HG02938 (cell line): ENCODE data around the gene LTO1.

Source experiments
- ATAC-seq: cut with Tn5 transposase; IDR thresholded peaks from one replicate; pipeline ENCODE4 v1.9.1; 2021; ENCODE audit warnings: mild to moderate bottlenecking, moderate library complexity; ENCODE audit not compliant: unreplicated experiment

Gene LTO1

DNA sequence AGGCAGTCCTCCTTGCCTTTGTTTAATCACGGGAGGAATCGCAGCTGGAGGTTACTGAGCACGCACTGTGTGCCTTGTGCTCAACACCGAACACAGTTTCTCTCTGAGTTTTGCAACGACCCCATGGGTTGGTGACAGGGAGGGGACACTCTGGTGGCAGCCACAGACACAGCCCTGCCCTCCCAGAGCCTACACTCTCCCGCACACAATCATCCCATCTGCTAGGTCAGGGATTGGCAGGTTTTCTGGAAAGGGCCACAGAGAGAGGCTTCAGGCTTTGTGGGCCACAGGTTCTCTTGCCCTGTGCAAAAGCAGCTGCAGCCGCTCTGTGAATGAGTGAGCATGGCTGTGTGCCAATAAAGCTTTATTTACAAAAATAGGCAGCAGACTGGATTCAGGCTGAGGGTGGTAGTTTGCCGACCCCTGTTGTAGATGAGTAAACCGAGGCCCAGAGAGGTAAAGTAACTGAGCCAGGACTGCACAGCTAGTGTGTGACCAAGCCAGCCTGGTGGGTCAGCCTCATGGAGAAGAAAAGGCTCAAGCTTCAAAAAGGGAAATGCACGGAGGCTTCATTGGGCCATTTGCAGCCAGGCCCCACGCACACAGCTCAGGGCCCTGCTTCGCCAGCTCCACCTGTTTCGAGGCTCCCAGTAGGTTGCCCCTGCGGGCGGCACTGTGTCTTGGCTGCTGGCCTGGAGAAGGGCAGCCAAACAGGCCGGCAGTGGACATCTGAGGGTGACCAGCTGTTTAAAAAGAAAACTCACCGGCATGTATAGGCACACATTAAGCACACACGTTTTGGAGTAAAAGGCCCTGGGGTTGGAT is 16.3 kb downstream of the LTO1 start:
- ATAC-seq = no peak

DNA sequence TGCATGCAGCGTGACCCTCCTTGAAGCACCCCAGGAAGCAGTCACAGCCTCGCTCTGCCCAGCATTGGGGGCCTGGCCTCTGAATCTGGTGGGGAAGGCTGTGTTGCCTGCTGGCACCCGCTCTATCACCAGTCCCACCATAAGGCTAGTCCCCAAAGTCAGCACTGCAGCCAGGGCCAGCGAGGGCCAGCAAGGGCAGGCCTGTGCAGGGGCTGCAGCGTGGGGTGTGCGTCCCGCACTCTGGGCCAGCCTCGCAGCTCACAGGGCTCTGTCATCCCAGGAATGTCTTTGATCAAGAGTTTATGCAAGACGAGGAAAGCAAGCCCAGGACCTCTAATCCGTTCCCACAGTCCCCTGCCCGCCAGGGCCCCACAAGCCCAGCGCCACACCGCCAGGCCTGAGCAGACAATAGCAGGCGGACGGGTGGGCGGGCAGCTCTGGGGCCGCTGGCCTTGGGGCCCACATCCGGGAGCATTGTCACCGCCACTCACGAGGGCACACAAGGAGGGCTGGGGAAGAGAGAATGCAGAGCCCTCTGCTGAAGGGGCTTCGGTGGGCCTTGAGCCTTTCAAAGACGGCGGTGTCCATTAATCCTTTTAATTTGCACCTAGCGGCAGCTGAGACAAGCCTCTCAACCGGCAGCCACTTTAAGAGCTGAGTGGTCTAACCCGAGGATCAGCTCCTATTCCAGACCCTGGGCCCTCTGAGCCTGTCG is 17.1 kb downstream of the LTO1 start:
- ATAC-seq = no peak

DNA sequence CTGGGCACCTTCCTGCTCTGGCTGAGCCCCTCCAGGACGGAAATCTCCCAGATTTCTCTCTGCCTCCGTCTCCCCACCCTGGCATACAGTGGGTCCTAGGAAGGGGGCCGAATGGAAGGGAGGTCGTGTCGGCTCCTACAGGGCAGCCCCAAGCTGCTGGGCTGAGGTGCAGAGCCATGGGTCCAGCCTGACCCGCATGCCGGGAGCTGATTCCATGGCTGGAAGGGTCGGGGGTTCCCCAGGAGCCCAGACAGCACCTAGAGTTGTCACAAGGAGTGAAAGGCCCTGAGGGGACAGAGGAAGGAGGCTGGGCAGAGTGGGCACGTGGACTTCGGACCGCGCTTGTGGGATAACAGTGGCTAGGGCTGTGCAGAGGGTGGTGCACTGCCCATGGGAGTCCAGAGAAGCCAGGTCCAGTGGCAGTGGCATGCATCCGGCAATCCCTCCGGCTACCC is 17.7 kb downstream of the LTO1 start:
- no peak for ATAC-seq

DNA sequence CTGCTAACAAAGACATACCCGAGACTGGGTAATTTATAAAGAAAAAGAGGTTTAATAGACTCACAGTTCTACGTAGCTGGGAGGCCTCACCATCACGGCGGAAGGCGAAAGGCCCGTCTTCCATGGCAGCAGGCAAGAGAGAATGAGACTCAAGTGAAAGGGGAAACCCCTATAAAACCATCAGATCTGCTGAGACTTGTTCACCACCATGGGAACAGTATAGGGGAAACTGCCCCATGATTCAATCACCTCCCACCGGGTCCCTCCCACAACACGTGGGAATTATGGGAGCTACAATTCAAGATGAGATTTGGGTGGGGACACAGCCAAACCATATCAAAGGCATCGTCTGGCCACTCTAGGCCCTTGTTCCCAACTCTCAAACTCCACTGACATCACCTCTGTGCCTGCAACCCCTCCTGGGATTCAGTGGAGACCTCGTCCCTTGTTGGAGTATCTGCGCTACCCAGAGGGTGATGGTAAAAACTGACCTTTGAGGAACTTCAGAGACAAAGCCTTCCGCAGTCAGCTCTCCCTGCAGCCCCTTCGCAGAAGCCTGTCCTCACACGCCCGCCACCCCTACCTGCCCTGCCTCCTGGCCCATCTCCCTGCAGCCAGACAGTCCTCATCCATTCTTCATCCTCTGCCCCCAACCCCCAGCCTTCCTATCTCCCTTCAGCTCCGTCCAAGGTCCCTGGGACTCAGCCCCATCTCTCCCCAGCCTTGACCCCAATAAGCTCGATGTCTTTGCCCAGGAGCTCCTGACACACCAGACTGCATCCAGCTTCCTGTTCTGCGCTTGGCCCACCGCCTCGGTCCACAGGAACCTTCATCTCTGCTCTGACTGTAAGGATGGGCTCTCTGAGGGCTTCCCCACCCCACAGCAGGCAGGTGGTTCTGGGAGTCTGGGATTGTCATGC is 18.4 kb downstream of the LTO1 start:
- ATAC-seq = no peak

DNA sequence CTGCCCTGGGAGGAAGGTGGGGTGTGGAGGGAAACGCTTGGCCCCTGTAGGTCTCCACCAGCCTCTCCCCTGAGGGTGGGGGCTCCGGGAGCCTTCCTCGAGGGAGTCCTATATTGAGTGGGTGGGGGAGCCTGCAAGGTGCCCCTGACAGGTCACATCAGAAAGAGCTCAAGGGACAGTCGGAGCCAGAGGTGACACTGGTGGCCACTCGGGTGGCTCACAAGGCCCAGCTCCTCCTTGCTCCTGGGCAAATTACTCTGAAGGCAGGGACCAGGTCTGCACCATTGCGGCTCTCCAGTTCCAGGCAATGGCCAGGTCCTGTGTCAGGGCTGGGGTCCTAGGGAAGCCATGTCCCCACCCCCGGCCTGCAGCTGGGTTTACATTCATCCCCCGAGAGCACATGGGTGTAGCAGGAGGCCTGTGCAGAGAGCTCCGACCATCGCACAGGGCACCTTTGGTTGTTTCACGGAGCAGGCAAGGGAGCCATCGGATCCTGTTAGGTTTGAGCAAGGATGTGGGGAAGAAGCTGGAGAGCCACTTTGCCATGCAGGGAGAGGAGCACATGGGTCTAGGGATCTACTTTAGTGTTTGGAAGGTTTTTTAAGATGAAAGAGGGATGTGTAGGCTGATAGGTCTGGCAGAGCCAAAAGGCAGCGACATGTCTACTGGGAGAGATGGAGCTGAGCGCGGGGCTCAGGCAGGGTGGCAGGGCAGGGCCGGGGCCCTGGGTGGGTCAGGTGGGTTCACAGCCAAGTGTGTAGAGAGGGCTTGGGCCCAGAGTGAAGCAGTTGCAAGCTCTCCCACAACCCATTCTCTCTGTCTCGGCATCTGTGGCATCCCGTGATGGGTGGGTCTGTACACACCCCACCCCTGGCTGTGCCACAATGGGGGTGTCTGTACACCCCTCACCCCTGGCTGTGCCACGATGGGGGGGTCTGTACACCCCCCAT is 19.4 kb downstream of the LTO1 start:
- no peak for ATAC-seq

DNA sequence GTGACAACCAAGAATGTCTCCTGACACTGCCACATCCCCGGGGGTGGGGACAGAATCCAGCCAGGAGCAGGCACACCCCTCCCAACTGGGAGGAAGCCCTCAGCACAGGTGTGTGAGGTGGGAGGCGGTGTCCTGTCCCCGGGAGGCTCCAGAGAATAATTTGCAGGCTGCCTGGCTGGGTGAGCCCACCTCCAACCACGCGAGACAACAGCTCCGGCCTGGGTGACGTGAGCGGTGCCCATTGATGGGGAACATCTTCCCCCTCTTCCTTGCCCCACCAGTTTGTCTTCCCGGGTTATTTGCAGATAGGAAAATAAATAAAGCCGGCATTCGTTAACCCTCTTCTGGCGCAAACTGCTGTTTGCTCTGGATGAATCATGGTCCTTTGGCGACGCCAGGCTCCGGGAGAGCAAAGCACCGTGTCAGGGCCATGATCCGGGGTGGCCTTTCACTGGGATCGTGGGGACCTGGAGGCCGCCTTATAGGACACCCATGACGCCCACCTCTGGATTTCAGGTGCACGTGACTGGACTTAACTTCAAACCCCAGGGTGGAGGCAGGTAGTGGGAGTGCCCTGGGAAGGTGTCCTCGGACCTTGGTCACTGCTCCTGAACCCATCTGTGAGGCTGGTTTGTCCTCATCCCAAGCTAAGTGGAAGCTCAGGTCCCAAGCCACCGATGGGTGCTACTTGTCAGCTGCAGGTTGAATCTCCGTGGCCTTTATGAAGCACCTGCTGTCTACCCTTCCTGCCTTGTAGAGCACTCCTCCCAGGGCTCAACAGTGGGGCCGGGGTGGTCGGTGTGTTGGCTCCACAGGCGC is 20.3 kb downstream of the LTO1 start:
- ATAC-seq = no peak

DNA sequence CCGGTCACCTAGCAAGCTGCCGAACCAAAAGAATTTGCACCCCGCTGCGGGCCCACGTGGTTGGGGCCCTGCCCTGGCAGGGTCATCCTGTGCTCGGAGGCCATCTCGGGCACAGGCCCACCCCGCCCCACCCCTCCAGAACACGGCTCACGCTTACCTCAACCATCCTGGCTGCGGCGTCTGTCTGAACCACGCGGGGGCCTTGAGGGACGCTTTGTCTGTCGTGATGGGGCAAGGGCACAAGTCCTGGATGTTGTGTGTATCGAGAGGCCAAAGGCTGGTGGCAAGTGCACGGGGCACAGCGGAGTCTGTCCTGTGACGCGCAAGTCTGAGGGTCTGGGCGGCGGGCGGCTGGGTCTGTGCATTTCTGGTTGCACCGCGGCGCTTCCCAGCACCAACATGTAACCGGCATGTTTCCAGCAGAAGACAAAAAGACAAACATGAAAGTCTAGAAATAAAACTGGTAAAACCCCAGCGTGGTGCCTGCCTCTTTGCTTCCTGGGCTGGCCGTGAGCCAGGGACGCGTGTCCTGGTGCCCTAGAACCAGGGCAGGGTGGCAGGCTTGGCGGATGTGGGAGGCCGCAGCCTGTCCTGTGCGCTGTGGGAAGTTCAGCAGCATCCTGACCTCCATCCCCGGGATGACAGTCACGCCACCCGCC is 21.0 kb downstream of the LTO1 start:
- no peak for ATAC-seq

DNA sequence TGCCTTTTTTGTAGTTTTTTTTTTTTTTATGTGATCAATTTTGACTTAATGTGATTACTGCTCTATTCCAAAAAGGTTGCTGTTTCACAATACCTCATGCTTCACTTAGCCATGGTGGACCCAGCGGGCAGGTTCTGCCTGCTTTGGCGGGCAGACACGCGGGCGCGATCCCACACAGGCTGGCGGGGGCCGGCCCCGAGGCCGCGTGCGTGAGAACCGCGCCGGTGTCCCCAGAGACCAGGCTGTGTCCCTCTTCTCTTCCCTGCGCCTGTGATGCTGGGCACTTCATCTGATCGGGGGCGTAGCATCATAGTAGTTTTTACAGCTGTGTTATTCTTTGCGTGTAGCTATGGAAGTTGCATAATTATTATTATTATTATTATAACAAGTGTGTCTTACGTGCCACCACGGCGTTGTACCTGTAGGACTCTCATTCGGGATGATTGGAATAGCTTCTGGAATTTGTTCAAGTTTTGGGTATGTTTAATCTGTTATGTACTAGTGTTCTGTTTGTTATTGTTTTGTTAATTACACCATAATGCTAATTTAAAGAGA is 21.7 kb downstream of the LTO1 start:
- no peak for ATAC-seq

DNA sequence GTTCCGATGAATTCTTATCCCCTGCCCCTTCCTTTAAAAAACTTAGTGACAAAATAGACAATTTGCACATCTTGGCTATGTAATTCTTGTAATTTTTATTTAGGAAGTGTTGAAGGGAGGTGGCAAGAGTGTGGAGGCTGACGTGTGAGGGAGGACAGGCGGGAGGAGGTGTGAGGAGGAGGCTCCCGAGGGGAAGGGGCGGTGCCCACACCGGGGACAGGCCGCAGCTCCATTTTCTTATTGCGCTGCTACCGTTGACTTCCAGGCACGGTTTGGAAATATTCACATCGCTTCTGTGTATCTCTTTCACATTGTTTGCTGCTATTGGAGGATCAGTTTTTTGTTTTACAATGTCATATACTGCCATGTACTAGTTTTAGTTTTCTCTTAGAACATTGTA is 22.2 kb downstream of the LTO1 start:
- ATAC-seq = no peak

DNA sequence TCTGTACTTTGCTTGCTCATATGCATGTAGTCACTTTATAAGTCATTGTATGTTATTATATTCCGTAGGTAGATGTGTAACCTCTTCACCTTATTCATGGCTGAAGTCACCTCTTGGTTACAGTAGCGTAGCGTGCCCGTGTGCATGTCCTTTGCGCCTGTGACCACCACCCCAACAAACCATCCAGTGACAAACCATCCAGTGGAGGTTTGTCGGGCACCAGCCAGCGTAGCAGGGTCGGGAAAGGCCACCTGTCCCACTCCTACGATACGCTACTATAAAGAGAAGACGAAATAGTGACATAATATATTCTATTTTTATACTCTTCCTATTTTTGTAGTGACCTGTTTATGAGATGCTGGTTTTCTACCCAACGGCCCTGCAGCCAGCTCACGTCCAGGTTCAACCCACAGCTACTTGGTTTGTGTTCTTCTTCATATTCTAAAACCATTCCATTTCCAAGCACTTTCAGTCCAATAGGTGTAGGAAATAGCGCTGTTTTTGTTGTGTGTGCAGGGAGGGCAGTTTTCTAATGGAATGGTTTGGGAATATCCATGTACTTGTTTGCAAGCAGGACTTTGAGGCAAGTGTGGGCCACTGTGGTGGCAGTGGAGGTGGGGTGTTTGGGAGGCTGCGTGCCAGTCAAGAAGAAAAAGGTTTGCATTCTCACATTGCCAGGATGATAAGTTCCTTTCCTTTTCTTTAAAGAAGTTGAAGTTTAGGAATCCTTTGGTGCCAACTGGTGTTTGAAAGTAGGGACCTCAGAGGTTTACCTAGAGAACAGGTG is 23.1 kb downstream of the LTO1 start:
- ATAC-seq = no peak

DNA sequence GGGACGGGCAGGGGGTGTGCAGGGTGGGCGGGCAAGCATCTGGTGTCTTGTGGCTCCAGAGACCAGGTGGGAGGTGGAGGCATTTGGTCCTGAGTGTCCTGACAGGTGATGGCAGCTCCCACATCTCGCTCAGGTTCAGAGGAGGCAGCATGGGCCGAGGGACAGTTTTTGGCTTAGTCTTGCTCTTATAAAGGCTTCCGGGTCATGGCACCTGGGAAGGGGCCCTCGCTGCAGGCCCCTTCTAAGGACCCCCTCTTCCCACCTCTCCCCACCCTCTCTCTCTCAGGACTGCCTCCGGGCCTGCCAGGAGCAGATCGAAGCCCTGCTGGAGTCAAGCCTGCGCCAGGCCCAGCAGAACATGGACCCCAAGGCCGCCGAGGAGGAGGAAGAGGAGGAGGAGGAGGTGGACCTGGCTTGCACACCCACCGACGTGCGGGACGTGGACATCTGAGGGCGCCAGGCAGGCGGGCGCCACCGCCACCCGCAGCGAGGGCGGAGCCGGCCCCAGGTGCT is 24.3 kb downstream of the LTO1 start:
- ATAC-seq = no peak

DNA sequence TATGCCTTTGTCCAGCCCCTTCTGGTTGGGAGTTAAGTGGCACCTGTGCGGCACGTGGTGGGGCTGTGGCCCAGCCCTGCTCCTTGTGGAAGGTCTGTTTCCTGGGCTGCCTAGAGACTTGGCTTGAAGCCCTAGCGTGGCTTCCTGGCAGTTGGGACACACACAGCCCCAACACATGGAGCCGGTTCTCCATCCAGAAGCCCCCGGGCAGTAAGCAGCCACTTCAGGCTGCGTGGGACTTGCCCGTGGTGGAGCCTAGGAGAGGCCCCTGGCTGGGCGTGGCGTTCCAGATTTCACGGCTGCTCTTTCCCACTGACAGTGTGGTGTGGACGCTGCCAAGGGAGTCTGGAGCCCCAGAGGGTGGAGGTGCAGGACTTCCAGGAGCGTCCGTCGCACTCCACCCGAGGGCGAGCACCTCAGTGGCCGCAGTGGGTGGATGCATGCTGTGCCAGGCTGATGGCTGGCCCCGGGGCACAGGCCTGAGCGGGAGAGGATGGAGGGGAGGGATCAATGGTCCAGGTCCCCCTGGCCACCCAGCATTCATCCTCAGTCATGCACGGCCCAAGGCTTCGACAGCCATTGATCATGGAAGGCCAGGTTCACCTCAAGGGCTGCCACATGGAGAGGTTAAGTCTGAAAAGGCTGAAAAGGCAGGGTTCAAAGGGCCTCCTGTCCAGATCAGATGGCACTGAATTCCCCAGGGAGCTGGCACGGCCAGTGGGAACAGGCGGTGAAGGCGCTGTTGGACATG is 24.9 kb downstream of the LTO1 start:
- no peak for ATAC-seq

DNA sequence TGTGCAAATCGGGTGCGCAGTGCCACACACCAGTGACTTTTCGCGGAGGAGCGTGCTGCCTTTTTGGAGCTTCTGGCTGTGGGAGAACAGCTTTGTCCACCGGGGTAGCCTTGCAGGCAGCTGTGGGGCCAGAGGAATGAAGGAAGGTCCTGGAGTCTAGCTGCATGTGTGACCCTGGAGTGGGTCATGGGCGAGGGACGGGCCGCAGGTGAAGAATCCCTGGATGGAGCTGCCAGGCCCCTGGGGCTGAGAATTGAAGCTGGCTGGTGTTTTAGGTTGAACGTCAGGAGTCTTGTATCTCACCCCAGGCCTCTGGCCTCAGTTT is 25.6 kb downstream of the LTO1 start:
- ATAC-seq = no peak

DNA sequence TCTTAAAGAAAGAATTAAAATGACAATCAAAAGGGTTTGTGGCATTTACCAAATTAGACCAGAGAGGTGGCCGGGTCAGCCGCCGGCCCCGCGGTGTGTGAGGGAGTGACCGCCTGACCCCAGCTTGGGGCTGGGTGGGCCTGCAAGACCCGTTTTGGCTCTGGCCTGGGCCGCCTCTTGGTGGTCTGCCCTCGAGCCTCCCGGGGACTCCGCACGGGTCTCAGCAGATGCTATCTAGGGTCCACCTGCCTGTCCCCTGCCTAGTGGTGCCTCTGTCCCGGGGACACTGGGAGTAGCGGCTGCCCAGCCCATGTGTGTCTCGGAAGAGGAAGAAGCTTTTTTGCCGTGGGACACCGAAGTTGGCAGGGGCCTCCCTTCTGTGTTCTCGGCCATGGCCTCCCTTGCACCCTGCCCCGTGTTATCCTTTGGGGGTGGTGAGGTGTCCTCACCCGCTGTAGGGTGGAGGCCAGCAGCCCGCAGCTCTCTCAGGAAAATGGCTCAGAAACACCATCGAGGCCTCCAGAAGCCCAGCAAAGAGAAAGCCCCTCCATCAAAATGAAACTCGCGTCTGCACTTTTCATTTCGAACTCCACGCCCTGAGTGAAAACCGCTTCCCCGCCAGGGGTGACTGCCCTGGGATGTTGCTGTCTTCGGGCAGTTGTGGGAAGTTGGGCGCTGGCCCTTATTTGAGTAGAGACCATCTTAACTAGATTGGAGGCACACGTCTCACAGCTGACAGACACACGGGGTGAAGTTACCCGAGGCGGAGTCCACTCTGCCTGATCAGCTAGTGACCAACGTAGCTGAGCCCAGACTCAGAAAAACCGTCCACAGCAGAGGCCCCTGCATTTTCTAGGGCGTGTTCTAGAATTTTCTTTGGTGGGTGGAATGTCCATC is 26.2 kb downstream of the LTO1 start:
- ATAC-seq = no peak

DNA sequence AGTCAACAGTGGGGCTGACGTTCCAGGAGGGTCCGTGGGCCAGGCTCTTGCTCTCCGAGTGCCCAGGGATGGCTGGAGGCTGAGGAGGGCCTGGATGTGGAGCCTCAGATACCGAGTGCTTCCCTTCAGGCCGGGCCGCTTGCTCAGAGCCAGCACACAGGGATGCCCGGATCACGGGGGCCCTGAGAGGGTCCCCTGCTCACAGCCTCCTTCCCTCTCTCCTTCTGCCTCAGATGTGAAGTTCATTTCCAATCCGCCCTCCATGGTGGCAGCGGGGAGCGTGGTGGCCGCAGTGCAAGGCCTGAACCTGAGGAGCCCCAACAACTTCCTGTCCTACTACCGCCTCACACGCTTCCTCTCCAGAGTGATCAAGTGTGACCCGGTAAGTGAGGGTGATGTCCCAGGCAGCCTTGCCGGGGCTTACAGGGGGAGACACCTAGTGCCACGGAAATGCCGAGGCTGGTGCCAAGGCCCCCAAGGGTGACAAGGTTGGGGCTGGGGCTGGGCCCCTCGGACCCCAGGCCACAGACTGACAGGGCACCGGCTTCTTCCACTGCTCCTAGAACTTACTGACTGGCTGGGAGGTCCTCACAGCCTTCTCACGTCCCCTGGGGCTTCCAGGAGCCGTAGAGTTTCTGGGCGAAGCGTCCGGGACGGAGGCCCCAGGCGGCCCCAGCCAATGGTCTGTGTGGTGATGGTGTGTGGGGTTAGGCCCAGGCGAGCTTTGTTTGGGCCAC is 27.2 kb downstream of the LTO1 start:
- ATAC-seq = no peak
